ENCODE results near the gene VPS37B. TPM values are rescaled to one million over a fixed set of nuclear protein-coding genes. Genes with fewer than 3 reads are reported as not detected.
A peak's percentile ranks its signal among the peaks of the same experiment; 100 is the strongest.

VPS37B gene
- total RNA-seq, 1 experiment from 2014 or later, result 12.3 TPM

GRCh38 chr12:122867691-122868461 is 28.0 kb downstream of the VPS37B start:
- Histone ChIP-seq H3K4me2 (ENCODE audit: insufficient read depth, insufficient read length, low read length) (no peak overlapping the region), H3K9ac (ENCODE audit: extremely low read depth, insufficient read length, low read length) (no peak overlapping the region), H3K23me2 (ENCODE audit: insufficient read length, low read depth, low read length, poor library complexity, severe bottlenecking) (no peaks in the 10 kb centered on the region), H3K27me3 (ENCODE audit: insufficient read depth, low read length) (peaks cover 39% of the 10 kb centered on the region), H3K79me2 (ENCODE audit: insufficient read depth, low read length) (no peaks in the 10 kb centered on the region), H2BK20ac (ENCODE audit: low read depth, low read length, poor library complexity, severe bottlenecking) (no peak overlapping the region), H2BK5ac (ENCODE audit: insufficient read length, low read length) (no peak overlapping the region), H3K18ac (ENCODE audit: insufficient read length, low read depth, low read length) (no peak overlapping the region), H3K14ac (ENCODE audit: insufficient read depth, low read length) (no peak overlapping the region), H3K9me3 (ENCODE audit: control insufficient read depth, low read depth, low read length) (no peaks in the 10 kb centered on the region), H4K5ac (ENCODE audit: insufficient read length, low read depth, low read length) (no peak overlapping the region), H2BK120ac (ENCODE audit: low read depth, low read length, poor library complexity, severe bottlenecking) (no peak overlapping the region), H2AK5ac (ENCODE audit: insufficient read length, low read length) (no peak overlapping the region), H3K4ac (ENCODE audit: low read depth, low read length) (no peak overlapping the region), H4K91ac (ENCODE audit: insufficient read length, low read depth, low read length) (no peak overlapping the region), H2AFZ (ENCODE audit: low read length) (no peak overlapping the region), H2BK12ac (ENCODE audit: insufficient read length, low read depth, low read length) (no peak overlapping the region), H3K56ac (ENCODE audit: insufficient read length, low read depth, low read length) (no peak overlapping the region), H4K8ac (replicated peaks; ENCODE audit: insufficient read length, low read depth, low read length) (no peak overlapping the region), H3K4me1 (ENCODE audit: insufficient read depth, low read length) (no peaks in the 10 kb centered on the region), H2BK15ac (ENCODE audit: low read depth, low read length) (no peak overlapping the region), H3K27ac (ENCODE audit: insufficient read length, low read depth, low read length) (no peak overlapping the region), H3K23ac (ENCODE audit: insufficient read length, low read depth, low read length) (no peak overlapping the region), H3K79me1 (ENCODE audit: insufficient read depth, low read depth, low read length, poor library complexity, severe bottlenecking) (no peaks in the 10 kb centered on the region), H4K20me1 (ENCODE audit: control insufficient read depth, insufficient read depth, insufficient read length) (peaks cover 2% of the 10 kb centered on the region), H3T11ph (ENCODE audit: low read length) (no peak overlapping the region)
- Mint-ChIP-seq H3K27ac (no peak overlapping the region), H3K4me3 (no peak overlapping the region), H3K9me3 (no peaks in the 10 kb centered on the region; a peak in 1 of 5 replicates), H3K4me1 (peaks cover 13 to 19% of the 10 kb centered on the region in 2 experiments), H3K36me3 (ENCODE audit: insufficient read depth in 1 of 3, low read depth in 3 of 3) (peaks cover 26 to 36% (median 31%) of the 10 kb centered on the region in 3 experiments), H3K27me3 (ENCODE audit: low read depth) (peaks cover 99% of the 10 kb centered on the region)
- no CpG with 5 or more reads among the region's 33 CpGs for WGBS (ENCODE audit: extremely low coverage, insufficient read length, low lambda C conversion rate)
- TF ChIP-seq CTCF (conservative IDR thresholded peaks at IDR 0.05), result peak; percentile 72
- DNase-seq, result peak; percentile 88
